C4-2B (cell line): Measurements from ENCODE around the gene PID1.

Source experiments
- CTCF ChIP-seq: fragments of 450-650 bp; conservative IDR thresholded peaks from 2 replicates; pipeline ENCODE4 v1.5.1; 2017; ENCODE audit warnings: mild to moderate bottlenecking
- ZFX ChIP-seq: fragments of 450-650 bp; IDR thresholded peaks from 2 replicates; pipeline ENCODE4 v1.6.1; 2017

GRCh38 chr2:229257985-229258384 is 13.1 kb downstream of the PID1 start:
- TF ChIP-seq CTCF (no peak), ZFX (no peak)
